Transverse colon (tissue), 4 donors: Measurements from ENCODE around the gene ARHGAP11A.

Experiments
- POLR2A ChIP-seq: fragments of 450-650 bp; IDR thresholded peaks from one replicate; pipeline ENCODE4 v1.6.1; 2016; ENCODE audit warnings: antibody characterized with exemption, mild to moderate bottlenecking, moderate library complexity
- POLR2AphosphoS5 ChIP-seq, 3 donors: sonication (generic); formaldehyde crosslinking; IDR thresholded peaks; one replicate each; pipeline ENCODE4 v1.6.1; 2016; ENCODE audit warnings: antibody characterized with exemption in 3 of 3
- TF ChIP-seq, protein P1 (sequence below), 5 experiments: fragments of 200-600 bp in 3 of 5; fragments of 450-650 bp in 2 of 5; sonication (generic) in 3 of 5; IDR thresholded peaks; 1 replicate in 2 of 5; 2 replicates in 3 of 5; pipeline ENCODE4 v1.5.1; 2016 to 2017; ENCODE audit warnings: antibody characterized with exemption in 5 of 5, inconsistent platforms in 3 of 5, mild to moderate bottlenecking in 2 of 5, moderate library complexity in 1 of 5

DNA sequence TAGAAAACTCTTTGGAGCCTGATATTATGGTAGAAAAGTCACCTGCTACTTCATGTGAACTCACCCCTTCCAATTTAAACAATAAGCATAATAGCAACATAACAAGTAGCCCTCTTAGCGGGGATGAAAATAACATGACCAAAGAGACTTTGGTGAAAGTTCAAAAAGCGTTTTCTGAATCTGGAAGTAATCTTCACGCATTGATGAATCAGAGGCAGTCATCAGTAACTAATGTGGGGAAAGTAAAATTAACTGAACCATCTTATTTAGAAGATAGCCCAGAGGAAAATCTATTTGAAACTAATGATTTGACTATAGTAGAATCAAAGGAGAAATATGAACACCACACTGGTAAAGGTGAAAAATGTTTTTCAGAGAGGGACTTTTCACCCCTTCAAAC is 21.1 kb downstream of the ARHGAP11A start:
- TF ChIP-seq POLR2AphosphoS5 (IDR thresholded peaks at IDR 0.05) (no peak), POLR2A (no peak)
- TF ChIP-seq, protein P1, sequence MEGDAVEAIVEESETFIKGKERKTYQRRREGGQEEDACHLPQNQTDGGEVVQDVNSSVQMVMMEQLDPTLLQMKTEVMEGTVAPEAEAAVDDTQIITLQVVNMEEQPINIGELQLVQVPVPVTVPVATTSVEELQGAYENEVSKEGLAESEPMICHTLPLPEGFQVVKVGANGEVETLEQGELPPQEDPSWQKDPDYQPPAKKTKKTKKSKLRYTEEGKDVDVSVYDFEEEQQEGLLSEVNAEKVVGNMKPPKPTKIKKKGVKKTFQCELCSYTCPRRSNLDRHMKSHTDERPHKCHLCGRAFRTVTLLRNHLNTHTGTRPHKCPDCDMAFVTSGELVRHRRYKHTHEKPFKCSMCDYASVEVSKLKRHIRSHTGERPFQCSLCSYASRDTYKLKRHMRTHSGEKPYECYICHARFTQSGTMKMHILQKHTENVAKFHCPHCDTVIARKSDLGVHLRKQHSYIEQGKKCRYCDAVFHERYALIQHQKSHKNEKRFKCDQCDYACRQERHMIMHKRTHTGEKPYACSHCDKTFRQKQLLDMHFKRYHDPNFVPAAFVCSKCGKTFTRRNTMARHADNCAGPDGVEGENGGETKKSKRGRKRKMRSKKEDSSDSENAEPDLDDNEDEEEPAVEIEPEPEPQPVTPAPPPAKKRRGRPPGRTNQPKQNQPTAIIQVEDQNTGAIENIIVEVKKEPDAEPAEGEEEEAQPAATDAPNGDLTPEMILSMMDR (IDR thresholded peaks at IDR 0.05): no peak
